GM18951 (cell line): ENCODE data around the gene ZHX3.

ENCODE experiments used
- POLR2A ChIP-seq: IDR thresholded peaks from 4 replicates; pipeline ENCODE4 v1.6.1; 2011; ENCODE audit warnings: mild to moderate bottlenecking; ENCODE audit not compliant: insufficient read length, insufficient read depth; ENCODE audit errors: extremely low read depth
- in situ Hi-C: fragments of 300-500 bp; cut with MboI; formaldehyde crosslinking; loops from one replicate; pipeline ENCODE4 v1.12.0; 2022; ENCODE audit warnings: low sequenced_read_pairs, mixed read lengths, inconsistent platforms; ENCODE audit not compliant: unreplicated experiment

ZHX3 gene

DNA sequence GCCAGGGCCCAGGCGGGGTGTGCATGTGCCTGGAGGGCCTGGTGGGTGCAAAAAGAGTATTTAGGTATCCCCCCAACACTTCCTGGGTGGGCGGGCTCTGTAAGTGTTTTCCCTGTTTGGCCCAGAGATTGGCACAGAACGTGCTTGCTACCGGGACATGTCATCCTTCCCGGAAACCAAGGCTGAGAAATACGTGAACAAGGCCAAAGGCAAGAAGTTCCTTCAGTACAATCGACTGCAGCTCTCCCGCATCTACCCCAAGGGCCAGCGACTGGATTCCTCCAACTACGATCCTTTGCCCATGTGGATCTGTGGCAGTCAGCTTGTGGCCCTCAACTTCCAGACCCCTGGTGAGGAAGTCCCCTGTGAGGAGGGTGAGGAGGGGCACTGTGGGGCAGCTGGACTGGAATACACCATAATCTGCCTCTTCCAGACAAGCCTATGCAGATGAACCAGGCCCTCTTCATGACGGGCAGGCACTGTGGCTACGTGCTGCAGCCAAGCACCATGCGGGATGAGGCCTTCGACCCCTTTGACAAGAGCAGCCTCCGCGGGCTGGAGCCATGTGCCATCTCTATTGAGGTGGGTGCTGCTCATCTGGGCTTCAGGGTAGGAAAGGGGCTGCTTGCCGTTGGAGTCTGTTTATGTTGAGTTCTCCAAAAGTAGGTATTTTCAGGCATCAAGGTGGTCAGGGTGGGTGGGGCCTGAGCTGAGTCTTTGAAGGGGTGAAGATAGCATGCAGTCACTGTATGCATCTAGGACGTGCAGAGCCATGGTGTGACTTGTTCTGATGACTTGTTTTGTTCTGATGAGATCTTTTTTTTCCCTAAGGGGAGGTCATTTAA is 145.0 kb downstream of the ZHX3 start:
- in situ Hi-C loops = loop anchor here (5.0 kb wide), 1 partner anchor 165 kb away; no protein-coding TSS in a partner anchor
- TF ChIP-seq POLR2A = no peak

- in situ Hi-C loops = loop anchor here (5.0 kb wide), 1 partner anchor 165 kb away; no protein-coding TSS in a partner anchor
- no peak for TF ChIP-seq POLR2A
Measured at GRCh38 chr20:41171736-41172295, 145.7 kb downstream of the ZHX3 start.

DNA sequence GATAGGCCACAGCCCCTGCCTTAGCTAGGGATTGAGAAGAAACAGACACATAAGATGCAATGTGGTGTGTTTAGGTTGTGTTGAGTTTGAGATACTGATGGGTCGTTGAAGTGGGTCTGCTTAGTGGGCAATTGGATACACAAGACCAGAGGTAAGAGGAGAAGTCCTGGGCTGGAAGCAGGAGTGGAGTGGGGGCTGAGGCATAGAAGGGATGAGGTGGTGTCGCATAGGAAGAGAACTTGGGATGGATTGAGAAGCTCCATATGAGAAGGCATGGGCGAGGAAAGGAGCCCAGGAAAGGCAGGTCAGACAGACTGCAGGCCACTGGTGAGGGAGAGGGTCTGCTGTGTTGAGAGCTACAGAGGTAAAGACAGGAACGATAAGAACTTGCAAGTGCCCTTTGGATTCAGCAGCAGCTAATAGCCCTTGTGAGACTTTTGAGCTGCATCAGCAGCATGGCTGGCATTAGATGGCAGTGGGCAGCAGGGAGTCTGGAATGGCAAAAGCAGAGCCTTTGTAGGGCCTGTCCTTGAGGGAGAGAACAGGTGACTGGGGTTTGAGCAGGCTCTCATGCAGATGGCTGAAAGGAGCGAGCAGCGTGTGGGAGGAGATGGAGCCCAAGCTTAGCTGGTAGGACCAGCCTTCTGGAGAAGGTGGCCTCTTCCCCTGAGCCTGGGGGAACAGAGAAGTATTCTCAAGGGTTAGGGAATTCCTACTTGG is 147.0 kb downstream of the ZHX3 start:
- TF ChIP-seq POLR2A = no peak
- in situ Hi-C loops = loop anchor here (5.0 kb wide), 1 partner anchor 167 kb away; no protein-coding TSS in a partner anchor

DNA sequence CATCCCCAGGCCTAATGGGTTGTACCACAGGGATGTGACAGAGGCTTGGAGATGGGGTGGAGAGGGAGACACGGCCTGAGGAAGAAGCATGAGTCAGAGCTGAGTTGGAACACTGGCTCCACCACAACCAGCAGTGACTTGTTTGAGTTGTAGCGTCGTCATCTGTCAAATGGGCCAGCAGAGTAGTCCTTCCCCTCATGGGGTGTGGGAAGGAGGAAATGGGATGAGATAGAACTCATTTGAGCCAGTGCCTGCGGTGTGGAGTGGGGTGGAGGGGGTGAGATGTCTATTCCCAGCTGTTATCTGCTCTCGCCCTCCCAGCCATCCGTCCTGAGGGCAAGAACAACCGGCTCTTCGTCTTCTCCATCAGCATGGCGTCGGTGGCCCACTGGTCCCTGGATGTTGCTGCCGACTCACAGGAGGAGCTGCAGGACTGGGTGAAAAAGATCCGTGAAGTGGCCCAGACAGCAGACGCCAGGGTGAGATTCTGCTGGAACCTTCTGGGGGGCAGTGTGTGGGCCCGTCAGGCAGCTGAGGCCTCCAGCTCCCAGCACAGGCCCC is 147.7 kb downstream of the ZHX3 start:
- TF ChIP-seq POLR2A = no peak

GRCh38 chr20:41169162-41169690 is 148.3 kb downstream of the ZHX3 start:
- TF ChIP-seq POLR2A = no peak
- in situ Hi-C loops = no loop called here

More for the DNA sequence above, 147.7 kb downstream of the ZHX3 start:
- in situ Hi-C loops = loop anchor here (5.0 kb wide), 1 partner anchor 167 kb away; no protein-coding TSS in a partner anchor

DNA sequence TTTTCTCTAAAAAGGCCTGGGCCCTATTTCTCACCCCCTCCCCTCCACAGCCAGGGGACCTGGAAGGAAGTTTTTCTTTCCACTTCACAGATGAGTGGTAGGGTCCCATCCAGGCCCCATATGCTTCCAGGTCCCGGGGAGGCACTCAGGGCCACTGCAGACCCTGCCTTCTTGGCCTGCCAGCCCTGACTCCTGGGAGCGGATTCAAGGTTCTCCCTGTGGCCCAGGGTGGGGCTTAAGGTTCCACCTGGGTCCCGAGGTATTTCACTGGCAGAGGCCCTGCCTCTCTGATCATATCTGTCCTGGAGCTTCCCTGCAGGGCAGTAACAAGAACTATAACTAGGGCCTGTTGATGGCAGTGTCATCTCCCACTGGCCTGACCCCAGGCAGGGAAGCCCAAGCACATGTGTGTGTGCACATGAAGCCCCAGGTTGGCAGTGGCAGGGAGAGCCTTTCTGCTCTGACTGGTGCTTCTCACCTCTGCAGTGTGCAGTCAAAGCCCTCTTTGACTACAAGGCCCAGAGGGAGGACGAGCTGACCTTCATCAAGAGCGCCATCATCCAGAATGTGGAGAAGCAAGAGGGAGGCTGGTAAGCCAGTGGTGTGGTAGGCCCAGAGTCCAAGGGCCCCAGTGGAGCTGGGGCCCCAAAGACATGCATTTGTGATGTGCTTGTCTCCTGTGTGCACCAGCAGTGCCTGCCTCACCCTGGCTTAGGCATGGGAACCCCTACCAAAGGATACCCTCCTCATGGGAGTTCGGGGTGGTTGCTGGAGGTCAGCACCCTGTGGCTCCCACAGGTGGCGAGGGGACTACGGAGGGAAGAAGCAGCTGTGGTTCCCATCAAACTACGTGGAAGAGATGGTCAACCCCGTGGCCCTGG is 149.0 kb downstream of the ZHX3 start:
- no peak for TF ChIP-seq POLR2A
- in situ Hi-C loops = no loop called here

GRCh38 chr20:41167481-41168253 is 149.9 kb downstream of the ZHX3 start:
- TF ChIP-seq POLR2A = no peak
- in situ Hi-C loops = no loop called here

DNA sequence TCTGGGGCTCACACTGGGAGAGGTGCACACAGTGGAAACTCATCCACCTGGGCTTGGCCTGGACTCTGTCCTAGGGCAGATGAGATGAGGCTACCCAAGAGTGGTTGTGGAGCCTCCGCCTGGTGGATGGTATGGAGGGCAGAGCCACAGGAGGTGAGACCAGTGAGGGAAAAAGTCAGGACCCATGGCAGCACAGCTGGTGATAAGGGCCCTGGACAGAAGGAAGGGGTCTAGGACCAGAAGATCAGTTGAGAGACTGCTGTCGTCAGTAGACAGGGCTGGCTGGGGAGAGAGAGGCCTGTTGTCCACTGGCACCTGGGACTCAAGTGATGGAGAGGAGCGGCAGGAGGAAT is 150.4 kb downstream of the ZHX3 start:
- TF ChIP-seq POLR2A = no peak
- in situ Hi-C loops = no loop called here

GRCh38 chr20:41166201-41167117 is 151.1 kb downstream of the ZHX3 start:
- no peak for TF ChIP-seq POLR2A
- in situ Hi-C loops = no loop called here

GRCh38 chr20:41165001-41165882 is 152.3 kb downstream of the ZHX3 start:
- in situ Hi-C loops = no loop called here
- TF ChIP-seq POLR2A = no peak
